ENCODE measurements around the gene LLCFC1.

DNA sequence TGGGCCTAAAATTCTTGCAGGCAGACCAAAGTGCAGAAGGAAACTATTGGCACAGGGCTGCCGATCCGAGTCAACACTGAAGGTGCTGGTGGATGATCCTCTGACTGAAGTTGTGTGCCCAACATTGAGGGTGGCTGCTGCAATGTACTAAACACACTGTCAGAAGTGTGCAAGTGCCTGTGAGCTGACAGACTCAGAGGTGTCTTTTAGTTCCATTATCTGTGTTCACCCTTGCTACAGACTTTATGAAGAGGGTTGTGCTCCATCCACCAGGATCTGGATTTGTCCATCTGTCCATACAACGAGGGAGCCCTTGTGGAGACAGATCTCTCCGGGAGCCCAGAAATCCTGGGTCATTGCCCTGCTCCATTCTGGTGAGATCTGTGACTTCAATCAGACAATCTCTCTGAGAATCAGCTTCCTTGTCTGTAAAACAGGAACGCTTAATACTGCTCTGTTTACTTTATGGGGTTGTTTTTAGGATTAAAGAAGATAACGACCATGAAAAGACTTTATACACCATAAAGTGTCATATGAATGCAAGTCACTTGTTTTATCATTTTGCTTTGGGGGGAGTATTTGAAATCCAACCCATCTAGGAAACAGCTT, 44.2 kb upstream of the LLCFC1 start:
- TF ChIP-seq SIN3A (IDR thresholded peaks at IDR 0.05; ENCODE audit: borderline replicate concordance, insufficient read depth, low read length): no peak
- TF ChIP-seq, protein P1, sequence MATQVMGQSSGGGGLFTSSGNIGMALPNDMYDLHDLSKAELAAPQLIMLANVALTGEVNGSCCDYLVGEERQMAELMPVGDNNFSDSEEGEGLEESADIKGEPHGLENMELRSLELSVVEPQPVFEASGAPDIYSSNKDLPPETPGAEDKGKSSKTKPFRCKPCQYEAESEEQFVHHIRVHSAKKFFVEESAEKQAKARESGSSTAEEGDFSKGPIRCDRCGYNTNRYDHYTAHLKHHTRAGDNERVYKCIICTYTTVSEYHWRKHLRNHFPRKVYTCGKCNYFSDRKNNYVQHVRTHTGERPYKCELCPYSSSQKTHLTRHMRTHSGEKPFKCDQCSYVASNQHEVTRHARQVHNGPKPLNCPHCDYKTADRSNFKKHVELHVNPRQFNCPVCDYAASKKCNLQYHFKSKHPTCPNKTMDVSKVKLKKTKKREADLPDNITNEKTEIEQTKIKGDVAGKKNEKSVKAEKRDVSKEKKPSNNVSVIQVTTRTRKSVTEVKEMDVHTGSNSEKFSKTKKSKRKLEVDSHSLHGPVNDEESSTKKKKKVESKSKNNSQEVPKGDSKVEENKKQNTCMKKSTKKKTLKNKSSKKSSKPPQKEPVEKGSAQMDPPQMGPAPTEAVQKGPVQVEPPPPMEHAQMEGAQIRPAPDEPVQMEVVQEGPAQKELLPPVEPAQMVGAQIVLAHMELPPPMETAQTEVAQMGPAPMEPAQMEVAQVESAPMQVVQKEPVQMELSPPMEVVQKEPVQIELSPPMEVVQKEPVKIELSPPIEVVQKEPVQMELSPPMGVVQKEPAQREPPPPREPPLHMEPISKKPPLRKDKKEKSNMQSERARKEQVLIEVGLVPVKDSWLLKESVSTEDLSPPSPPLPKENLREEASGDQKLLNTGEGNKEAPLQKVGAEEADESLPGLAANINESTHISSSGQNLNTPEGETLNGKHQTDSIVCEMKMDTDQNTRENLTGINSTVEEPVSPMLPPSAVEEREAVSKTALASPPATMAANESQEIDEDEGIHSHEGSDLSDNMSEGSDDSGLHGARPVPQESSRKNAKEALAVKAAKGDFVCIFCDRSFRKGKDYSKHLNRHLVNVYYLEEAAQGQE (IDR thresholded peaks at IDR 0.05; ENCODE audit: insufficient read depth in 1 of 2, low read depth in 2 of 2, low read length in 2 of 2): no peak
